ENCODE results near the gene RTL10. TPM values are rescaled to one million over a fixed set of nuclear protein-coding genes. Genes with fewer than 3 reads are reported as not detected.

The RTL10 gene
- total RNA-seq, 1 donor from 2014 or later: 6.6 TPM

DNA sequence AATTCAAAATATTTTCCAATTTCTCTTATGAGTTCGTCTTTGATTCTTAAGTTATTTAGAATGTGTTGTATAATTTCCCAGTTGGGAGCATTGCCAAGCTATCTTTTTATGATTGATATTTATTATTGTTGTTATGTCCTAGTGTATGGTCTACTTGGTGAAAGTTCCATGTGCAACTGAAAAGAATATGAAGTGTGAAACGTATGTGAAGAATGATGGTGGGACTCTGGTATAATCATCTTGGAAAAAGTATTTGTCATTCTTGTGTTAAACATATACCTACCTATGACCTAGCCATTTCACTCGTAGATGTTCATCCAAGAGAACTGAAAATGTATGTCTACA, 12.0 kb upstream of the RTL10 start:
- Histone ChIP-seq H3K4me3 (no peak overlapping the region), H3K4me1 (no peaks in the 10 kb centered on the region), H3K36me3 (no peaks in the 10 kb centered on the region), H3K9me3 (replicated peaks) (no peaks in the 10 kb centered on the region), H3K27ac (replicated peaks) (no peak overlapping the region), H3K27me3 (ENCODE audit: low read depth) (no peaks in the 10 kb centered on the region)
- TF ChIP-seq, protein P1, sequence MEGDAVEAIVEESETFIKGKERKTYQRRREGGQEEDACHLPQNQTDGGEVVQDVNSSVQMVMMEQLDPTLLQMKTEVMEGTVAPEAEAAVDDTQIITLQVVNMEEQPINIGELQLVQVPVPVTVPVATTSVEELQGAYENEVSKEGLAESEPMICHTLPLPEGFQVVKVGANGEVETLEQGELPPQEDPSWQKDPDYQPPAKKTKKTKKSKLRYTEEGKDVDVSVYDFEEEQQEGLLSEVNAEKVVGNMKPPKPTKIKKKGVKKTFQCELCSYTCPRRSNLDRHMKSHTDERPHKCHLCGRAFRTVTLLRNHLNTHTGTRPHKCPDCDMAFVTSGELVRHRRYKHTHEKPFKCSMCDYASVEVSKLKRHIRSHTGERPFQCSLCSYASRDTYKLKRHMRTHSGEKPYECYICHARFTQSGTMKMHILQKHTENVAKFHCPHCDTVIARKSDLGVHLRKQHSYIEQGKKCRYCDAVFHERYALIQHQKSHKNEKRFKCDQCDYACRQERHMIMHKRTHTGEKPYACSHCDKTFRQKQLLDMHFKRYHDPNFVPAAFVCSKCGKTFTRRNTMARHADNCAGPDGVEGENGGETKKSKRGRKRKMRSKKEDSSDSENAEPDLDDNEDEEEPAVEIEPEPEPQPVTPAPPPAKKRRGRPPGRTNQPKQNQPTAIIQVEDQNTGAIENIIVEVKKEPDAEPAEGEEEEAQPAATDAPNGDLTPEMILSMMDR (IDR thresholded peaks at IDR 0.05; ENCODE audit: borderline replicate concordance): no peak
- intact Hi-C loops (cut with micrococcal nuclease): no loop called here
- no peak for DNase-seq

DNA sequence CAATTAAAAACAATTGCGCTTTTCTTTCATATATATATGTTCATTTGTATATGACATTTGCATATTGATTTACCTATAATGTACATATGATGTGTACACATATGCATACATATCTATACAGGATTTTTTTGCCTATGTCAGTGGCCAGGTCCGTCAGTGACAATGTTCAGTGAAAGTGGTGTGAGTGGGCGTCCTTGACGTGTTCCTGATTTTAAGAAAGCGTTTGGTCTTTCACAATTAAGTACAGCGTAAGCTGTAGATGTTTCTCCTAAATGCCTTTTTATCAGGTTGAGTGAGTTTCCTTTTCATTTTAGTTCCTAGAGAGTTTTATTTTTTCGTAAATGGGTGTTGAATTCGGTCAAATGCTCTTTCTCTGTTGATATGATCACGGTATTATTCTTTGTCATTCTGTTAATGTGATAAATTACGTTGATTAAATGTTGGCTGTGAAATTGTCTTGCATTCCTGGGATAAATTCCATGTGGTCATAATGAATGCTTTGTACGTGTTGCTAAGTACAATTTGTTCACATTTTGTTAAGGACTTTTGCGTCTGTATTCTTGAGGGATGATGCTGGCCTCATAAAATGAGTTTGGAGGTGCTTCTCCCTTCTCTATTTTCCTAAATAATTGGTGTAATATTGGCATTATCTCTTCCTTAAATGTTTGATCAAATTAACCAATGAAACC, 10.6 kb upstream of the RTL10 start:
- Histone ChIP-seq H3K4me3 (no peak overlapping the region), H3K27me3 (ENCODE audit: low read depth) (no peaks in the 10 kb centered on the region), H3K9me3 (replicated peaks) (no peaks in the 10 kb centered on the region), H3K36me3 (no peaks in the 10 kb centered on the region), H3K27ac (replicated peaks) (no peak overlapping the region), H3K4me1 (no peaks in the 10 kb centered on the region)
- DNase-seq: no peak
- intact Hi-C loops (cut with micrococcal nuclease): no loop called here
- TF ChIP-seq, protein P1 (IDR thresholded peaks at IDR 0.05; ENCODE audit: borderline replicate concordance): no peak

DNA sequence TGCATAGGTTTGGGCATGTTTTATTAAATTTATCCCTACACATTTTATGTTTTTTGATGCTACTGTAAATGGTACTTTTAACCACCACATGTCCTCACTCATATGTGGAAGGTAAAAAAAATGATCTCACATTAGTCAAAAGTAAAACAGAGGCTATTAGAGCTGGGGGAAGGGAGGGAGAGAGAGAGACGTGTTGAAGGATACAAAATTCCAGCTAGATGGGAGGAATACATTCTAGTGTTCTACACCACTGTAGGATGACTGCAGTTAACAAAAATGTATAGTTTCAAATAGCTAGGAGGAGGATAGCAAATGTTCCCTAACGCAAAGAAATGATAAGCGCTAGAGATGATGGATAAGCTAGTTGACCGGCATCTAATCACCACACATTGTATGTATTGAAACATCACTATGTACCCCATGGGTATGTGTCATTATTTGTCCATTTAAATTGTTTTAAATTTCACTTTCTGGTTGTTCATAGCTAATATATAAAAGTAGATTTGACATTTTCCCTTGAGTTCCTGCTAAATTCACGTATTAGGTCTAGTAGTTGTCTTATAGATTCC, 9.9 kb upstream of the RTL10 start:
- TF ChIP-seq, protein P1 (IDR thresholded peaks at IDR 0.05; ENCODE audit: borderline replicate concordance): no peak
- Histone ChIP-seq H3K9me3 (replicated peaks) (no peaks in the 10 kb centered on the region), H3K4me1 (no peaks in the 10 kb centered on the region), H3K27ac (replicated peaks) (no peak overlapping the region), H3K36me3 (no peaks in the 10 kb centered on the region), H3K4me3 (no peak overlapping the region), H3K27me3 (ENCODE audit: low read depth) (no peaks in the 10 kb centered on the region)
- DNase-seq: no peak
- intact Hi-C loops (cut with micrococcal nuclease): no loop called here

DNA sequence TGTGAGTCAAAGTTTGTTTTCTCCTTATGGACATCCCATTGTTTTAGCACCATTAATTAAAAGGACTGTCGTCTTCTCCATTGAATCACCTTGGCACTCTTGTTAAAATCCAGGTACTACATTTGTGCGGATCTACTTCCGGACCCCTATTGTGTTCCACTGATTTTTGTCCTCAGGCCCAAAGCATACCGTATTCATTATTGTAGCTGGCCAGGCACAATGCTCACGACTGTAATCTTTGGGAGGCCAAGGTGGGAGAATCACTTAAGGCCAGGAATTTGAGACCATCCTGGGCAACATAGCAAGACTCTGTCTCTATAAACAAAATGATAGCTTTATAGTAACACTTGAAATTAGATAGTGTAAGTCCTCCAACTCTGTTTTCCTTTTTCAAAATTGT, 8.9 kb upstream of the RTL10 start:
- TF ChIP-seq, protein P1 (IDR thresholded peaks at IDR 0.05; ENCODE audit: borderline replicate concordance): no peak
- no peak for DNase-seq
- no peaks in the 10 kb centered on the region for H3K36me3 ChIP-seq
- H3K4me3 ChIP-seq: no peak overlapping the region
- H3K27ac ChIP-seq (replicated peaks): no peak overlapping the region
- H3K9me3 ChIP-seq (replicated peaks): no peaks in the 10 kb centered on the region
- no peaks in the 10 kb centered on the region for H3K4me1 ChIP-seq
- H3K27me3 ChIP-seq (ENCODE audit: low read depth): no peaks in the 10 kb centered on the region
- intact Hi-C loops (cut with micrococcal nuclease): no loop called here

DNA sequence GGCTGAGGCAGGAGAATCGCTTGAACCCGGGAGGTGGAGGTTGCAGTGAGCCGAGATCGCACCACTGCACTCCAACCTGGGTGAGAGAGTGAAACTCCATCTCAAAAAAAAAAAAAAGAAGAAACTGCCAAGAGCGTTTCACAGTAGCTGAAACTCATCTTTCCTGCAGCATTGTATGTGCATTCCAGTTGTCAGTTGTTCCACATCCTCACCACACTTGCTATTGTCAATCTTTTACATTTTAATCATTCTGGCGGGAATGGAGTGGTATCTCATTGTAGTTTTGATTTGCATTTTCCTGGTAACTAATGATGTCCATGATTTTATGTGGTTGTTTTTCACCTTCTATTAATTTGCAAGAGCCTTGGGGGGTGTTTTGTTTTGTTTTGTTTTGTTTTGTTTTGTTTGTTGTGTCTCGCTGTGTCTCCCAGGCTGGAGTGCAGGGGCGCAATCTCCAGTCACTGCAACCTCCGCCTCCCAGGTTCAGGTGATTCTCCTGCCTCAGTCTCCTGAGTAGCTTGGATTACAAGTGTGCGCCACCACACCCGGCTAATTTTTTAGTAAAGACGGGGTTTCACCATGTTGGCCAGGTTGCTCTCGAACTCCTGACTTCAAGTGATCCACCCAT, 8.1 kb upstream of the RTL10 start:
- TF ChIP-seq, protein P1 (IDR thresholded peaks at IDR 0.05; ENCODE audit: borderline replicate concordance): no peak
- intact Hi-C loops (cut with micrococcal nuclease): no loop called here
- Histone ChIP-seq H3K27me3 (ENCODE audit: low read depth) (no peaks in the 10 kb centered on the region), H3K4me1 (no peaks in the 10 kb centered on the region), H3K9me3 (replicated peaks) (no peaks in the 10 kb centered on the region), H3K36me3 (no peaks in the 10 kb centered on the region), H3K27ac (replicated peaks) (no peak overlapping the region), H3K4me3 (no peak overlapping the region)
- DNase-seq: no peak
